ENCODE measurements around the gene TCF7. TPM values are rescaled to one million over a fixed set of nuclear protein-coding genes. Genes with fewer than 3 reads are reported as not detected.

TCF7 gene
- total and polyA plus RNA-seq, 2 of the 13 experiments (the other 11 are each of a cell fraction or from before 2014, with no cell fraction given): 6.3 to 6.8 TPM

DNA sequence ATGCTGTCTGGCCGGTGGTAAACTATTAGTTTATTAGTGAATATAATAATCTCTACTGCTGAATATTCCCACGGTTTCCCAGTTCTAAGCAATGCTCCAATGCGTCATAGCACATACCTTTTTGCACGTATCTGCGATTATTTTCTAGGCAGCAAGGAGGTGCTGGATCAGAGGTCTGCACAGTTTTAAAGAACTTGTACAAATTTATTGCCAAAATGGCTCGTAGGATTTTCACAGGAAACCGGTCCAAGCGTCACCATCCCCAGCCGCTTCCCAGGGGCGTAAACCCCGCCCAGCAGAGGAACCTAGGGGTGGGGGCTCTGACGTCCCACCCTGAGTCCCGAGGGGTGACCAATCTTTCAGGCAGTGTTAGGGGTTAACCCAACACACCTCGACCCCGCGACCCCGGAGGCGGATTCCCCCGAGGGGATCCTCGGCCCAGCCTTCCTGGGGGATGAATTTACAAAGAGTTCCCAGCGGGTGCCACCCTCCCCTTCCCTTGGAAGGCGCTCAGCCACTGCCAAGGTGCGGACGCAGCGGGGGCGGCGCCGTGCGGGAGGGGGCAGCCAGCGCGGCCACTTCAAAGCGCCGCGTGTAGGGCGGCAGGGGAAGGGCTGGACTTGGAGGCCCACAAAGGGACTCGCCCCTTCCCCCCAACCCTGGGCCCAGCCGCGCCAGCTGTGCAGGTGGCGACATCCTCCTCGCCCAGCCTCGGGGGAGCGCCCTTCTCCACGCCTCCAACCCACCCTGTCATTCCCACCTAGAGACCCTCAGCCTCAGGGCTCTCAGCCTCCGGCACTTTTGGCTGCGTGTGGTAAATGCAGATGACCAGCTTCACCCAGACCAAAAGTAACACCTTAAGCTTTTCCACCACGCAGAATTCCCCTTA, 43.5 kb upstream of the TCF7 start (continued):
- TF ChIP-seq ZNF101 (CRISPR knock-in tag; IDR thresholded peaks at IDR 0.05; ENCODE audit: borderline replicate concordance, low read depth) (no peak), MAFK (conservative IDR thresholded peaks at IDR 0.05 in 1 of 2, IDR thresholded peaks at IDR 0.05 in 1 of 2; ENCODE audit: low read length in 2 of 2) (no peak), EZH2 (conservative IDR thresholded peaks at IDR 0.05; ENCODE audit: low read depth, low read length) (no peak), SIX4 (CRISPR knock-in tag; IDR thresholded peaks at IDR 0.05) (no peak; the same call in 1 of the 2 replicates), HNRNPK (IDR thresholded peaks at IDR 0.05; ENCODE audit: low read depth, low read length, poor library complexity, severe bottlenecking) (peak; percentile 87), KIAA2018 (CRISPR knock-in tag; IDR thresholded peaks at IDR 0.05; ENCODE audit: borderline replicate concordance) (no peak), TBL1XR1 (IDR thresholded peaks at IDR 0.05; ENCODE audit: borderline replicate concordance, low read length, partially characterized antibody) (no peak), MED1 (CRISPR knock-in tag; IDR thresholded peaks at IDR 0.05) (peak; percentile 56; the same call in 1 of the 2 replicates), ZNF337 (CRISPR knock-in tag; IDR thresholded peaks at IDR 0.05; ENCODE audit: borderline replicate concordance, low read depth) (0 out of 2 replicates have a peak, but pooled peaks have one; percentile 38), ZNF441 (CRISPR knock-in tag; IDR thresholded peaks at IDR 0.05; ENCODE audit: borderline replicate concordance) (no peak), CEBPB (IDR thresholded peaks at IDR 0.05; ENCODE audit: borderline replicate concordance, low read depth, low read length) (no peak), MYC (CRISPR knock-in tag; IDR thresholded peaks at IDR 0.05; ENCODE audit: borderline replicate concordance) (peak; percentile 86), ZBTB1 (CRISPR knock-in tag; IDR thresholded peaks at IDR 0.05; ENCODE audit: borderline replicate concordance) (no peak), ERF (CRISPR knock-in tag; IDR thresholded peaks at IDR 0.05) (0 out of 2 replicates have a peak, but pooled peaks have one; percentile 63)
- TF ChIP-seq, protein P1, sequence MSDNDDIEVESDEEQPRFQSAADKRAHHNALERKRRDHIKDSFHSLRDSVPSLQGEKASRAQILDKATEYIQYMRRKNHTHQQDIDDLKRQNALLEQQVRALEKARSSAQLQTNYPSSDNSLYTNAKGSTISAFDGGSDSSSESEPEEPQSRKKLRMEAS (IDR thresholded peaks at IDR 0.05): peak; percentile 82
- TF ChIP-seq, protein P2, sequence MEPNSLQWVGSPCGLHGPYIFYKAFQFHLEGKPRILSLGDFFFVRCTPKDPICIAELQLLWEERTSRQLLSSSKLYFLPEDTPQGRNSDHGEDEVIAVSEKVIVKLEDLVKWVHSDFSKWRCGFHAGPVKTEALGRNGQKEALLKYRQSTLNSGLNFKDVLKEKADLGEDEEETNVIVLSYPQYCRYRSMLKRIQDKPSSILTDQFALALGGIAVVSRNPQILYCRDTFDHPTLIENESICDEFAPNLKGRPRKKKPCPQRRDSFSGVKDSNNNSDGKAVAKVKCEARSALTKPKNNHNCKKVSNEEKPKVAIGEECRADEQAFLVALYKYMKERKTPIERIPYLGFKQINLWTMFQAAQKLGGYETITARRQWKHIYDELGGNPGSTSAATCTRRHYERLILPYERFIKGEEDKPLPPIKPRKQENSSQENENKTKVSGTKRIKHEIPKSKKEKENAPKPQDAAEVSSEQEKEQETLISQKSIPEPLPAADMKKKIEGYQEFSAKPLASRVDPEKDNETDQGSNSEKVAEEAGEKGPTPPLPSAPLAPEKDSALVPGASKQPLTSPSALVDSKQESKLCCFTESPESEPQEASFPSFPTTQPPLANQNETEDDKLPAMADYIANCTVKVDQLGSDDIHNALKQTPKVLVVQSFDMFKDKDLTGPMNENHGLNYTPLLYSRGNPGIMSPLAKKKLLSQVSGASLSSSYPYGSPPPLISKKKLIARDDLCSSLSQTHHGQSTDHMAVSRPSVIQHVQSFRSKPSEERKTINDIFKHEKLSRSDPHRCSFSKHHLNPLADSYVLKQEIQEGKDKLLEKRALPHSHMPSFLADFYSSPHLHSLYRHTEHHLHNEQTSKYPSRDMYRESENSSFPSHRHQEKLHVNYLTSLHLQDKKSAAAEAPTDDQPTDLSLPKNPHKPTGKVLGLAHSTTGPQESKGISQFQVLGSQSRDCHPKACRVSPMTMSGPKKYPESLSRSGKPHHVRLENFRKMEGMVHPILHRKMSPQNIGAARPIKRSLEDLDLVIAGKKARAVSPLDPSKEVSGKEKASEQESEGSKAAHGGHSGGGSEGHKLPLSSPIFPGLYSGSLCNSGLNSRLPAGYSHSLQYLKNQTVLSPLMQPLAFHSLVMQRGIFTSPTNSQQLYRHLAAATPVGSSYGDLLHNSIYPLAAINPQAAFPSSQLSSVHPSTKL (CRISPR knock-in tag; IDR thresholded peaks at IDR 0.05): peak; percentile 90

All from HepG2 (cell line).